GM12864 (cell line): ENCODE measurements around the gene ENTPD6.

ENCODE experiments used
- DNase-seq: peaks from one replicate; pipeline ENCODE4 v3.0.0-alpha.2; 2011; ENCODE audit warnings: low read depth
- H3K4me3 ChIP-seq: 2 replicates; pipeline ENCODE4 v1.5.1; 2011; ENCODE audit warnings: mild to moderate bottlenecking, low read depth, low read length, control low read depth
- TF ChIP-seq, protein P1 (sequence below): IDR thresholded peaks from 2 replicates; pipeline ENCODE4 v1.5.1; 2011; ENCODE audit warnings: low read depth, mild to moderate bottlenecking, moderate library complexity, low read length, control low read depth, inconsistent platforms; ENCODE audit errors: missing control alignments

ENTPD6 gene

DNA sequence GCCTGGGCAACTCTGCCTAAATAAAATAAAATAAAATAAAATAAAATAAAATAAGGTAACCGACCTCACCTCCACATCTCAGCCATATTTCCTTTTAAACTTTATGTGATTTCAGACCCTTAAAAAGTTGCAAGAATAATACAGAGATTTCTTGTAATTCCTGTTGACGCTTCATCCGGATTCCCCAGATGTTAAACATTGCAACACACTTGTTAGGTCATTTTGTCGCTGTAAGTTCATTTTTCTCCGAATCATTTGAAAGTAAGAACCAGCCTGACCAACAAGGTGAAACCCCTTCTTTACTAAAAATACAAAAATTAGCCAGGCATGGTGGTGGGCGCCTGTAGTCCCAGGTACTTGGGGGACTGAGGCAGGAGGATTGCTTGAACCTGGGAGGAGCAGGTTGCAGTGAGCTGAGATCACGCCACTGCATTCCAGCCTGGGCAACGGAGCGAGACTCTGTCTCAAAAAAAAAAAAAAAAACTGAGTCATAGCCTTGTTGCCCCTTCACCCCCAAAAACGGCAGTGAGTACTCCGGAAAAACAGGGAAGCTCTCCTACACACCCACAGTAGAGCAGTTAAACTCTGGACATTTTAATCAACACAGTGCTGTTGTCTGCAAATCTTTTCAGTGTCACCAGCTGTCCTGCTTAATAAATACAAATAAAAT, 58.2 kb downstream of the ENTPD6 start:
- H3K4me3 ChIP-seq: no peak overlapping the region
- TF ChIP-seq, protein P1, sequence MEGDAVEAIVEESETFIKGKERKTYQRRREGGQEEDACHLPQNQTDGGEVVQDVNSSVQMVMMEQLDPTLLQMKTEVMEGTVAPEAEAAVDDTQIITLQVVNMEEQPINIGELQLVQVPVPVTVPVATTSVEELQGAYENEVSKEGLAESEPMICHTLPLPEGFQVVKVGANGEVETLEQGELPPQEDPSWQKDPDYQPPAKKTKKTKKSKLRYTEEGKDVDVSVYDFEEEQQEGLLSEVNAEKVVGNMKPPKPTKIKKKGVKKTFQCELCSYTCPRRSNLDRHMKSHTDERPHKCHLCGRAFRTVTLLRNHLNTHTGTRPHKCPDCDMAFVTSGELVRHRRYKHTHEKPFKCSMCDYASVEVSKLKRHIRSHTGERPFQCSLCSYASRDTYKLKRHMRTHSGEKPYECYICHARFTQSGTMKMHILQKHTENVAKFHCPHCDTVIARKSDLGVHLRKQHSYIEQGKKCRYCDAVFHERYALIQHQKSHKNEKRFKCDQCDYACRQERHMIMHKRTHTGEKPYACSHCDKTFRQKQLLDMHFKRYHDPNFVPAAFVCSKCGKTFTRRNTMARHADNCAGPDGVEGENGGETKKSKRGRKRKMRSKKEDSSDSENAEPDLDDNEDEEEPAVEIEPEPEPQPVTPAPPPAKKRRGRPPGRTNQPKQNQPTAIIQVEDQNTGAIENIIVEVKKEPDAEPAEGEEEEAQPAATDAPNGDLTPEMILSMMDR: no peak
- DNase-seq: no peak

DNA sequence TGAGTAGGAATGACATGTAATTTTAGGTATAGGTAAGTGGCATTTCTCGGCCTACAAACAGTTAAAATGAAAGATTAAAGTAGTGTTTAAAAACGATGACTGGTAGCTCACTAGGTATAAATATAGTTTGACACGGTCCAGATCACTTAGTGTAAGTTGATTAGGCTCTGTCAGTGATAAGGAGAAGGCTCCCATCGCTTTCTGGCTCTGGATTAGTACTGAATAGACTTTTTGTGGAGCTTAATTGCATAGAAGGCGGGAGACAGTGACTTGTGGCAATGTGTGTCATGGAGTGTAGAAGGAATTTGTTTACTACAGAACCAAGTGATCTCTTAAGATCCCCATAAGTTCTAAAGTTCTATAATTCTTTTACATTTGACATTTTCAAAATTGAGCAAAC, 59.1 kb downstream of the ENTPD6 start:
- DNase-seq: no peak
- TF ChIP-seq, protein P1: no peak
- H3K4me3 ChIP-seq: no peak overlapping the region

DNA sequence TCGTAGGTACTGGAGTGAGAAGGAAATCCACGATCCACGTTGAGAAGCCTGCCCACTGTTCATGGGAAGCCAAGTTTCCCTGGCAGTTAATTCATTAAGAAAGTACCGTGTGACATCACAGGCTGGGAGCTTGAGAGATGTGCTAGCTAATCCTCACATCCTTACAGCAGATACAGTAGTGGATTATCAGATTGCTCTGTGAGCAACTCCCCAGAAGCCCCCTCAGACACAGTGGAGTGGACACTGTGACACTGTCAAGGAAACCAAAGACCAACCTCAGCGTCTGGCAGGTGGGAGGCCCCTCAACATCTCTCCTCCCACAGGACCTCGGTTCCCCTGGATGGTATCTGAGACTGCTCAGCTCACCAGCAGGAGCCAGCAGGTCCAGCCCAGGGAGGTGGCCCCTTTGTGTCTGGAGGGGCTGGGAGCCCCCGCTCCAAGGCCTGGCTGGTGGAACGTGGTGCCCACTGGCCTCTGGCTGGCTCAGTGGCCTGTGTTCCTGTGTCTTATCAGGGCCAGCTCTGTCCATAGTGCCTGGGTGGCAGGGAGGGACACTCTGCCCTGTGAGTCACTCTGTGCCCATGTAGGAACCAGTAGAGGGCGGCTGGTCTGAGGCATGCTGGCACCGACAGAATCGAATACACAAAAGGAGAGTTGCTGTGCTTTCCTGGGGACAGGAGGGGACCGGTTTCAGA, 59.6 kb downstream of the ENTPD6 start:
- DNase-seq: no peak
- TF ChIP-seq, protein P1: no peak
- no peak overlapping the region for H3K4me3 ChIP-seq

DNA sequence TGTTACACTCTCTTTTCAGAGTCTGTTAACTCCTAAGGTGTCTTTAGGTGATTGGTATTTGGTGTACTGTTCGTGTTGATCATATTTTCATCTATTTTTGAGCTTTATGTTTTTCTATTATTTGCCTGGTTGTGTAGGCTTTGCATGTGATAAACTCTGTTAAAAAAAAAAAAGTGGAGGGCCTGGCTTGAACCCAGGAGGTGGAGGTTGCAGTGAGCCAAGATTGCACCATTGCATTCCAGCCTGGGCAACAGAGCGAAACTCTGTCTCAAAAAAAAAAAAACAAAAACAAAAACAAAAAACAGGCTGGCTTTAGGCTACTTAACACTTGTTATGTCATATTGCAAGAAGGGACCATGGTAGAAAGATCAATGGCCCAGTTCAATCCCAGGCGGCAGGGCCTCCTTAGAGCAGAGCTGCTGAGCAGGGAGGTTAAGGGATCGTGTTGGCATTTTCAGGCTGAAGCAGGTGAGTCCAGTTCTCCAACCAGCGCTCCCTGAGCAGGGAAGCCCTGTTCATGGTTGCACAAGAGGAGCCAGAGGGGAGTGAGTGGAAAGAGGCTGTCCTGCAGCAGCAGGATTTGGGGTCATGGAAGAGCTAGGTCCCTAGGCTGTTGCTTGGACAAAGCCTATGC, 60.8 kb downstream of the ENTPD6 start:
- no peak for DNase-seq
- H3K4me3 ChIP-seq: no peak overlapping the region
- TF ChIP-seq, protein P1: no peak

DNA sequence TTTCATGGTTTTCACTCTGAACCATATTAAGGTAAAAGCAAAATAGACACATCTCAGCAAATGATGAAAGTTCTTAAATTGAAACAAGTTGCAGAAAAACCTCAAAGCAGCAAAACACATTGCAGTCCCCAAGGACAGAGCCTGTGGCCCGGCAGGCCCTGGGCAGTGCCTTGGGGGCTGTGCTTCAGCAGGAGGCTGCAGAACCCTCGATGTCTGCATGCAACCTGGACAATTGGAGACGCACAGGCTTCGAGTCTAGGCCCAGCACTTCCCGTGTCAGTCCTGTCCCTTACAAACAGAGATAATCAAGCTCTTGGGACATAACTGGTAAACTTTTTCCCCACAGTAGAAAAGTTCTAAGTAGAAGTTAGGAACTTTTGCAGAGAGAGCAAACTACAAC, 61.6 kb downstream of the ENTPD6 start:
- H3K4me3 ChIP-seq: no peak overlapping the region
- TF ChIP-seq, protein P1: no peak
- no peak for DNase-seq

DNA sequence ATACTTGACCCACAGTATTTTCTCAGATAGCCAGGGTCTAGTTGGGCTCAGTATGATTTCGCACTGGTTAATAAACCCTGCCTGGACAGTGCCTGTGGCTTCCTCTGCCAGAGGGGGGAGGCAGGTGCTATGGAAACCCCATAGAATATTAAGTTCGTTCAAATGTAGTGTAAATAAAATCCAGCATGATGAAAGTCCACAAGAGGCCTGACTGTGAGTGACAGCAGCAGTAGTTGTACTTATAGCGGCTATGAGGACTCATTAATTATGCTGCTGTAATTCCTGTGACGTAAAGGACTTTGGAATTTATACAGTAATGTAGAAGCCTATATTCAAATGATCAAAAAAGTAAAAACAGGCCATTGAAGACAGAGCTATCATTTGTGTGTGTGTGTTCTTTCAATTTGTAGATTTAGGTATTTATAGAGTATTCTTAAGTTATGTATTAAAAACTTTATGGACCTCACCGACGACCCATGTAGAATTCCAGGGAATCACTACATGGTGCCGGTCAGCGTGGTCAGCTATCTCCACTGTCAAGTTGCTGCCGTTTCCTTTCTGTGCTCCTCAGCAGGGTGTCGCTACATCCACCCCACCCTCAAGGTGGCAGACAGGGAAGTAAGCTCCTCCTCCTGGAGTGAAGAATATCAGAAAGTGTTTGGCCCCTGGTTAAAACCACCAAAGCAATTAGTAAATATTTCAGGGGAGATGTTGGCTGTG, 62.4 kb downstream of the ENTPD6 start:
- H3K4me3 ChIP-seq: no peak overlapping the region
- no peak for DNase-seq
- TF ChIP-seq, protein P1: no peak
